ENCODE data around the gene PGLYRP2.

Gene PGLYRP2

DNA sequence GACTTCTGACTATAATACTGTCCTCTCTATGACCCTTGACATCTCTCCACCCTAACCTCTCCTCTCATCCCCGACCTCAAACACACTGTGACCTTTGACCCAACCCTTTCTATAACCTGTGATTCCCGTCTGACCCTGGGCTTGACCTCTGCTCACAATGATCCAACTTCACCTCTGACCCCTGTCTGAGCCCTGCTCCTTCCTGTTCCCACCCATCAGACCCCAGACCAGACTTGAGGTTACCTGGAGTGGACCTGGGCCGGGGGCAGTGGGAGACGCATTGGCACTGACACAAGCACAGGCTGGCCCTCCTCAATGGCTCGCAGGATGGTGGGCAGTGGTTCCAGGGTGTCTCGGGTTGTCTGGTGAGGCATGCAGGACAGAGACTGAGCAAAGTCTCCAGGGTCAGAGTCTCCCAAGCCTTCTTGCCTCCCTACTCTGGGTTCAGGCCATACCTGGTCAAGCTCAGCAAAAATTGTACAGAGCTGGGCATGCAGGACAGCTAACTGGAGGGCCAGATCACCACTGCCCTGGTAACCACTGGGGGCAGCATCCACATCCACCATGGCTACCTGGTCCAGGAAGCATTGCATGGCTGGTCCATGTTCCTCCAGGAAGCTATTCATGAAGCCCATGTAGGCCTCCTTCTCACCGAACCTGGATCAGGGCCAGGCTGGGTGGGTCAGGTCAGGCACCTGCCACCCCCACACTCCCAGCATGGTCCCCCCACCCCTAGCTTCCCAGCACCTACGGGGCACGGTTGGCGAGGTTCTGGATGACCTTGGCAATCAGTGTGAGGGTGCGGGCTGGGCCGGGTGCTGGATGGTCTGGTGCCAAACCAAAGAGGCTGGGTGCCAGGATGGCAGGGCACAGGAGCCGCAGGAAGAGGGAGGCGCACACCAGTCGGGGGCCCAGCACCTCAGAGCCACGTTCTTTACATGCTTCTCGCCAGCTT lies 25.1 kb downstream of the PGLYRP2 start:
- no peak for DNase-seq (ENCODE audit: low read depth)

DNA sequence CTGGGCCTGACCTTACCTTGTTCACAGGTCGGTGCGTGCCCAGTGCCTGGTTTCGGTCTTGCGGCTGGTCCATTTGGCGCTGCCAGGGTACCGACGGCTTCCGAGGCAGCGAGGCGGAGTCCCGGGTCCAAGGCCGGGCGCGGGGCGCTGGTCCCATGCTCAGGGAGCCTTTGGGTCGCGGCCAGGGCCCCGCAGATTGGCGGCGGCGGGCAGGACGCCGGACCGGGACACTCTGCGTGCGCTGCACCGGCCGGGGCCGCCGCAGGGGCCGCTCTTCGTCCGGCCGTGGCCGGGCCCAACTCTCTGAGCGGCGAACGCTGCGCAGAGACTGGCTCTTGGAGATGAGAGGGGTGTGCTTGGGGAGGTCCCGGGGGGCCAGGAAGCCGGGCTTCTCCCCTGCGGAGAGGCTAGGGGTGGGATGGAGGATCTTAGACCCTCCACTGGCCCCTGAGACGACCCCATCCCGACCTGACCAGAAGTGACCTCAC lies 26.2 kb downstream of the PGLYRP2 start:
- DNase-seq (ENCODE audit: low read depth), result no peak

DNA sequence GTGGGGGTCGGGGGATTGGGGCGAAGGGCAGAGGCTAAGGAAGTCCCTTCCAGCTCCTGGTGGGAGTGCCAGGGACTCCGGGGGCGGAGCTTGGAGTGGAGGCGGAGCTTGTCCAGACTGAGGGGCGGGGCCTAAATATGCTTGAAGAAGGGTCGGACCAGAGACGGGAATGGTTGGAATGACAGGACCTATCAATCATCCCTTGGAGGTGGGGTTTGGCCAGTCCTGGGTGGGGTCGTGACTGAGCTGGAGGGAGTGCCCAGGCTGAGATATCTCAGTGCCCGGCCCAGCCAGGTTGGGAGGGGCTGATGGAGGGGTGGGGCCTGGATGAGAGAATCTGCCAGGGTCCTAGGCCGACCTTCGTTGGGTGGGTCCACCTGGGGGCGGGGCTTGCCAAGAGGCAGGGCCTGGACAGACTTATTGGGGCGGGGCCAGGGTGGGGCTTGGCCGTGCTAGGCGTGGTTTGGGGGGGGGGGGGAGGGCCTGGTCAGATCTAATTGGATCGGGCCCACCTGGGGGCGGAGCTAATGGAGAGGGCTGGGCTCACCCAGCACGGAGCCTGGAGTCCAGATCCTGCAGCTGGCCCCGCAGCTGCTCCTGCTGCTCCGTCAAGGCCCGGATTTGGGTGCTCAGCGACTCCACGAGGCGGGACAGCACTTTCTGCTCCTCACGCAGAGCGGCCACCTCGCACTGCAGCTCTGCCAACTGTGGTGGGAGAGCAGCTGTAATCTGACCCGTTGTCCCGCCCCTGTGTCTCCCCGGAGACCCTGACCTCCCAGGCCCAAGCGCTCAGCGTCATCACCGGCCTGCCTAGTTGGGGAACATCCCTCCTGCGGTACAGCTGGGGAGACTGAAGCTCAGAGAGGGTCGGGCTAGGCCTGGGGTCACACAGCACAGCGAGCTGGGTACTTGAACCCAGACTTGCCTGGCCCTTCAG lies 26.9 kb downstream of the PGLYRP2 start:
- no peak for DNase-seq (ENCODE audit: low read depth)

DNA sequence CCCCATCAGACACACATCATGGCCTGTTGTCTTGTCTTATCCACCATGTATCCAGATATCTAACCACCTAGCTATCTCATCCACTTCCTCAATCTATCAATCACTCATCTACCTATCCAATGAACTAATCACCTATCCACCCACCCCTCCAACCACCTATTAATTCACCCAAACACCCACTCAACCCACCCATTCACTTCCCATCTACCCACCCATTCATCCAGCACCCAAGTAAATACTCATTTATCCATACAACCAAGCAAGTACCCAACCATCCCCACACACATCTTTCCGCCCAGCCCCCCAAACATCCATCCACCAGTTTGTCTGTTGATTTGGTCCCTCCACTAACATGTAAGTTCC lies 28.8 kb downstream of the PGLYRP2 start:
- no peak for DNase-seq (ENCODE audit: low read depth)

GRCh38 chr19:15449620-15450527 lies 29.4 kb downstream of the PGLYRP2 start, which contains the start of gene WIZ:
Gene WIZ, minus strand, starts transcription at chr19:15449956. Its CDS starts 1,649 bp downstream, at chr19:15448307.
- DNase-seq (ENCODE audit: low read depth), result no peak

- DNase-seq (ENCODE audit: low read depth), result no peak
Measured at GRCh38 chr19:15448778-15449619, 30.3 kb downstream of the PGLYRP2 start.

DNA sequence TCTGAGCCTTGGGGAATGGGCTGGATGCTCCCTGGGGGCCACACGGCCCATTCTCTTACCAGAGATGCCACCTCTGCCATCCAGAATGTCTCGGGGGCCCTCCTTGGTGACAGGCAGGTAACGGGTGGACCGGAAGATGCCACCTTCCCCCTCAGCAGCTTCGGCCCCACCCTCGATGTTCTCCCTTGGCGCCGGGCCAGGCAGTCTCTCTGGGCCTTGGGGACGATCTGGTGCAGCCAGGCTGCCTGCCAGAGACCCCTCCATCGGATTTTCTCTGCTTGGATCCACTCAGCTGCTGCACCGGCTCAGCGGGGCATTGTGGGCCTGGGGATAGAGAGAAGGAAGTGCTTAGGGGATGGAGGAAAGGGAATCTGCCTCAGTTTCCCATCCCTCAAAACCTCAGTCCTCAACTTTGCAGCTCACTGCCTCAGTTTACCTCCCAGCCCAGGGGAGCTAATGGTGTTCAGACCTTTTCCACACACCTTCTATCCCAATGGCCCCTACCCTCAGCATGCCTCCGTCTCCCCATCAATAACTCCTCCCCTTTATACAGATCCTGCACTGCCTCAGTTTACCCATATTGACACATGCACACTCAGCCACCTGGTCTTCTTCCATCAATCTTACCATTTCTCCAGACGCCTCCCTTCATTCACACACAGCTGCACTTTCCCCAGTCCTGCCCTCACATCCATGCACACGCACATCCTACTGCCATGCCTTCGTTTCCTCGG lies 31.1 kb downstream of the PGLYRP2 start:
- DNase-seq (ENCODE audit: low read depth), result no peak

DNA sequence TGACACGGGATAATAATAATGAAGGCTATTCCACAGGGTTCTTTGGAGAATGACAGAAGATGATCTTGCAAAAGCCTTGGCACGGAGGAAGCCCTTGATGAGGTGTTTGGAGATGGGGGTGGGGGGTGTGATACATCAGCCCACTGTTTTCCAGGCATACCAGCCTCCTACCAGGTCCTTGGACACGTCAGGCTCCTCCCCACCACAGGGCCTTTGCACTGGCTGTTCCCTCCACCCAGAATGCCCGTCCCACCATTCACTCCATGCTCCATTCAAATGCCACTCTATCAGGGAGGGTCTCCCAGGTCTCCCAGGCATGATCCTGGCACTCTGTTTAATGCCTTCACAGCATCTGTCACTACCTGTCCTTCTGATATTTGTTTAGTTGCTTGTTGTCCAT lies 32.2 kb downstream of the PGLYRP2 start:
- no peak for DNase-seq (ENCODE audit: low read depth)

DNA sequence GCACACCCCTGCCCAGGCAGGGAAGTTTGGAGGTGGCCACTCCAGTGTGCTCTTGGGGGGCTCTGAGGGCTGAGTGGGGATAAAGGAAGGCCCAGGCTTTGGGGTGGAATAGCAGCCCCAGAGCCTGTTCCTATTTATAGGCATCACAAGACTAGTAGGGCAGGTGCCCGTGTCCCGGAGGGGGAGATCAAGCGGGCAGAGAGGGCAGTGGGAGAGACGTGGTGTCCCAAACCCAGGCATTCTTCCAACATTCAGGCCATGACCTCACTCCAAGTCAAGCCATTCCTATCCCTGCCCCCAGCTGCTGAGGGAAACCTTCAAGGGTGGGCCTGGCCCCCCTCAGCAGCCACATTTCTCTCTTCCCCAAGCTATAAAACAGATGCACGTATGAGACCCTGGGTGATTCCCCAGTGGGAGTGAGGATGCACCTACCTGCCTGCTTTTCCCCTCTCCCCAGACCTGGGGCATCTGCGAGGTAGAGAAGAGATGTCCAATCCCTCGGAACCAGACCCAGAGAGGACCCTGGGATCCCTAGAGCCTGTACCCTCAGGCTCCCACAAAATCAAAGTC lies 33.4 kb downstream of the PGLYRP2 start:
- no peak for DNase-seq (ENCODE audit: low read depth)

- DNase-seq (ENCODE audit: low read depth), result no peak
Measured at GRCh38 chr19:15445227-15445605, 34.1 kb downstream of the PGLYRP2 start.

- DNase-seq (ENCODE audit: low read depth), result no peak
Measured at GRCh38 chr19:15444505-15445226, 34.6 kb downstream of the PGLYRP2 start.

- DNase-seq (ENCODE audit: low read depth), result no peak
Measured at GRCh38 chr19:15443838-15444237, 35.5 kb downstream of the PGLYRP2 start.

DNA sequence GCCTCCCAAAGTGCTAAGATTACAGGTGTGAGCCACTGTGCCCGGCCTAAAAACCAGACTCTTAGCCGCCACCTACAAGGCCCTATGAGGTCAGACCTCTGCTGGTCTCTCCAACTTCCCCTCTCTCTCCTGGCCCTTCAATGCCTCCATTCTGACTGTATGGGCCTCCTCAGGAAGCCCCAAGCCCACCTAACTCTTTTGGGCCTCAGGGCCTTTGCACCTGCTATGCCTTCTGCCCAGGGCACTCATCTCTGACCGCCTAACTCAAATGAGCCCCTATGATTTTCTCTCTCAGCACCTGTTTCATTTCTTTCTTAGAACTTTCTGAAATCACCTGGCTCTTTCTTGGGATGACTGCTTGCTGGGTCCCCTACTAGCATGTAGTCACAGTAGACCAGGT lies 36.0 kb downstream of the PGLYRP2 start:
- DNase-seq (ENCODE audit: low read depth), result no peak

DNA sequence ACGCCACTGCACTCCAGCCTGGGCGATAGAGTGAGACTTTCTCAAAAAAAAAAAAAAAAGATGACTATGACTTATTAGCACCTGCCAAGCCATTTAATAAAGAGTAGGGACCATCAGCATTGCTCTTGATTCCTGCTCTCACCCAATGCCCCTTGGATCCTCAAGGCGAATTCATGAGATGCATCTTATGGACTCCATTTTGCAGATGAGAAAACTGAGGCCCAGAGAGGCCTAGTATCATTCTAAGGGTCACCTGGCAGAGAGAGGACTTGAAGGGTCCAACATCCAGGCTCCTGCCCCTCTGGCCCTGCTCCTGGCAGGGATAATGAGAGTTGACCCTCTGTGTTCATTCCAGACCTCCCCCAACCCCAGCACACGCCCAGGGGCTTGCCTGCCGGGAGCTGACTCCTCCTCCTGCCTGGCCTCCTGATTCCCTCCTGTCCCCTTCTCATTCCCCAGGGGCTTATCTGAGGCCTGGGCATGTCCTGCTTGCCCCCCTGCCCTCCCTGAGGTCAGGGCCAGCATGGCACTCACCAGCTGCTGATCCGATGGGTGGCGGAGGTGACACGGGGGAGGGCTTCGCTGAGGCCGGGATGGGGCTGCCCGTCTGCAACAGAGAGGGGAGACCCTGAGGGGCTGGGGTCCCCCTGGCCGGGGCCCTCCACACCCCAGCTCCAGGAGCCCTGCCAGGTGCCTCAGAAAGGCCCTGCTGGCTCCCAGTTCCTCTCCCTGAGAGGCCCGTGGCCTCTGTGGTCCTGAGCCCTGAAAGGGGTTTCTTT lies 37.0 kb downstream of the PGLYRP2 start:
- no peak for DNase-seq (ENCODE audit: low read depth)

DNA sequence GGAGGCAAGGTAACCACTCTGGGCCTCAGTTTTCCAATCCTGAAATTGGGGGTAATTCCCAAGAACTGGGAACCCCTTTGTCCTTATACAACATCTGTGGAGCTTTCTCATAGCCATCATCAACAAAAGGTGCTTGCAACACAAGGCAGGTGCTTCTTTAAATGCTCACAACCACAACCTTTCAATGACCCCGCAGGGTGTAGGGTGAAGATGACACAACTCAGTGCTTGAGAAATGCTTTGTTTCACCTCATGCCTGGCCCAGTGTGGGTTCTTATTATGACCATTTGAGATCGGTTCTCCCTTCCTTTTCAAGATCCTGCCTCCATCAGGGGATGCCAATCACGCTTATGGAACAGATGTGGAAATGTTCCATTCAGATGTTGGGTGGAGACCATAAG lies 38.0 kb downstream of the PGLYRP2 start:
- no peak for DNase-seq (ENCODE audit: low read depth)

GRCh38 chr19:15439821-15440641 lies 39.3 kb downstream of the PGLYRP2 start:
- no peak for DNase-seq (ENCODE audit: low read depth)
